Thymus (tissue), 11 donors: ENCODE data around the gene SULT6B1. TPM values are rescaled to one million over a fixed set of nuclear protein-coding genes. Genes with fewer than 3 reads are reported as not detected.

Experiments
- DNase-seq, 9 donors: peaks; one replicate each; pipeline ENCODE4 v3.0.0-alpha.2; 2013; ENCODE audit warnings: low spot score in 9 of 9, low read depth in 6 of 9, missing footprints in 1 of 9
- H3K27ac ChIP-seq, 2 donors: one replicate each; pipeline ENCODE4 v1.5.1; 2013; ENCODE audit warnings: control low read depth in 1 of 2, low read depth in 1 of 2, low read length in 1 of 2, mild to moderate bottlenecking in 1 of 2, moderate library complexity in 1 of 2
- H3K27me3 ChIP-seq, 2 donors: one replicate each; pipeline ENCODE4 v1.5.1; 2013; ENCODE audit warnings: low read length in 1 of 2; ENCODE audit not compliant: control insufficient read depth in 2 of 2, insufficient read depth in 1 of 2
- H3K36me3 ChIP-seq, 2 donors: one replicate each; pipeline ENCODE4 v1.5.1; 2013; ENCODE audit warnings: low read length in 1 of 2, mild to moderate bottlenecking in 1 of 2, moderate library complexity in 1 of 2; ENCODE audit not compliant: control insufficient read depth in 2 of 2, insufficient read depth in 2 of 2
- H3K4me1 ChIP-seq, 2 donors: one replicate each; pipeline ENCODE4 v1.5.1; 2013; ENCODE audit warnings: low read length in 2 of 2; ENCODE audit not compliant: control insufficient read depth in 2 of 2, insufficient read depth in 2 of 2
- H3K4me3 ChIP-seq, 2 donors: one replicate each; pipeline ENCODE4 v1.5.1; 2013; ENCODE audit warnings: low read length in 2 of 2, control low read depth in 1 of 2, mild to moderate bottlenecking in 1 of 2
- H3K9me3 ChIP-seq, 2 donors: one replicate each; pipeline ENCODE4 v1.5.1; 2013; ENCODE audit warnings: low read length in 1 of 2, mild to moderate bottlenecking in 1 of 2; ENCODE audit not compliant: control insufficient read depth in 2 of 2, insufficient read depth in 1 of 2
- WGBS: extraction: QIAGEN DNeasy Blood & Tissue Kit; methylation state at CpG from one replicate; pipeline ENCODE4 v1.1.7; 2013; 5-methylcytosine and 5-hydroxymethylcytosine counted together
- polyA plus RNA-seq: library from polyadenylated mRNA; stranded (reverse); fragments of 200-250 nt; gene quantifications from one replicate; pipeline ENCODE4 v1.2.3, GENCODE V29; 2013
- total RNA-seq: library from RNA; stranded (reverse); fragments of 120-200 nt; gene quantifications from one replicate; pipeline ENCODE4 v1.2.4, GENCODE V29; 2013
- donor health status: healthy.

SULT6B1 gene
- total and polyA plus RNA-seq, 2 donors, result not detected

GRCh38 chr2:37143974-37144373 is 44.5 kb downstream of the SULT6B1 start:
- WGBS, result 99% methylated on average over 1 of the region's 1 CpG

GRCh38 chr2:37142546-37142945 is 45.9 kb downstream of the SULT6B1 start:
- Histone ChIP-seq H3K27me3 (no peaks in the 10 kb centered on the region), H3K36me3 (peaks cover 26 to 54% of the 10 kb centered on the region in 2 donors), H3K4me1 (no peaks in the 10 kb centered on the region), H3K27ac (no peak overlapping the region), H3K9me3 (no peaks in the 10 kb centered on the region), H3K4me3 (no peak overlapping the region)
- DNase-seq, result no peak

More at GRCh38 chr2:37143974-37144373, 44.5 kb downstream of the SULT6B1 start:
- Histone ChIP-seq H3K4me1 (no peaks in the 10 kb centered on the region), H3K9me3 (no peaks in the 10 kb centered on the region), H3K27me3 (no peaks in the 10 kb centered on the region), H3K36me3 (peaks cover 25 to 55% of the 10 kb centered on the region in 2 donors), H3K27ac (no peak overlapping the region), H3K4me3 (no peak overlapping the region)
- DNase-seq, result no peak

GRCh38 chr2:37132914-37133313 is 55.6 kb downstream of the SULT6B1 start:
- WGBS, result 97% methylated on average over 6 of the region's 6 CpGs
- Histone ChIP-seq H3K4me3 (no peak overlapping the region), H3K9me3 (no peaks in the 10 kb centered on the region), H3K27me3 (no peaks in the 10 kb centered on the region), H3K4me1 (no peaks in the 10 kb centered on the region), H3K36me3 (peaks cover 47 to 88% of the 10 kb centered on the region in 2 donors), H3K27ac (no peak overlapping the region)
- no peak for DNase-seq

DNA sequence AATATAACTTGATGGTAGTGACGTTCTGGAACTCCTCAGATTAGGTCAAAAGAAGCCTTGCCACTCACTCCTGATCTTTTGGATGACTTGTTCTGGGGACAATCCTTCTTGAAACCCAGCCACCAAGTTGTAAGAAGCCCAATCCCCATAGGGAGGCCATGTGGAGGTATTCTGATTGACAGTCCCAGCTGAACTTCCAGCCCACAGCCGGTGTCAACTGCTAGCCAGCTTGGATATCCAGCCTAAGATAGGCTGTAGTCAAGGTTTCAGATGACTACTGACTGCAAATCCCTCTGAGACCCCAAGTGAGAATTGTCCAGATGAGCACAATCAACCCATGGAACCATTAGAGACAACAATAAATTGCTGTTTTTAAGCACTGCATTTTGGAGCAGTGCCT is 63.1 kb downstream of the SULT6B1 start:
- Histone ChIP-seq H3K36me3 (peaks cover 52 to 73% of the 10 kb centered on the region in 2 donors), H3K9me3 (no peaks in the 10 kb centered on the region), H3K27me3 (no peaks in the 10 kb centered on the region), H3K4me1 (no peaks in the 10 kb centered on the region), H3K27ac (no peak overlapping the region), H3K4me3 (no peak overlapping the region)
- DNase-seq, result no peak
- WGBS, result 100% methylated on average over 2 of the region's 2 CpGs

GRCh38 chr2:37119157-37119556 is 69.3 kb downstream of the SULT6B1 start:
- H3K9me3 ChIP-seq, result no peaks in the 10 kb centered on the region
- 98% methylated on average over 5 of the region's 5 CpGs for WGBS
- H3K27me3 ChIP-seq, result no peaks in the 10 kb centered on the region
- peaks cover 41 to 60% of the 10 kb centered on the region in 2 donors for H3K36me3 ChIP-seq
- no peak for DNase-seq
- no peaks in the 10 kb centered on the region for H3K4me1 ChIP-seq
- no peak overlapping the region for H3K27ac ChIP-seq
- H3K4me3 ChIP-seq, result no peak overlapping the region

Other genes starting within 250 kb of the SULT6B1 start
- 15.0 TPM for gene STRN, start 222.1 kb downstream of the SULT6B1 start, total RNA-seq
- 6.0 TPM for gene STRN, start 222.1 kb downstream of the SULT6B1 start, polyA plus RNA-seq
- gene HEATR5B, start 104.3 kb downstream of the SULT6B1 start, total RNA-seq, result 14.0 TPM
- 10.4 TPM for gene HEATR5B, start 104.3 kb downstream of the SULT6B1 start, polyA plus RNA-seq
- 9.0 TPM for gene GPATCH11, start 104.2 kb downstream of the SULT6B1 start, total RNA-seq
- 7.3 TPM for gene GPATCH11, start 104.2 kb downstream of the SULT6B1 start, polyA plus RNA-seq
- gene EIF2AK2, start 31.7 kb downstream of the SULT6B1 start, total RNA-seq, result 19.9 TPM
- 9.6 TPM for gene EIF2AK2, start 31.7 kb downstream of the SULT6B1 start, polyA plus RNA-seq
- 23.2 TPM for gene CEBPZOS, start 7.8 kb upstream of the SULT6B1 start, total RNA-seq
- 50.4 TPM for gene CEBPZOS, start 7.8 kb upstream of the SULT6B1 start, polyA plus RNA-seq
- 78.2 TPM for gene CEBPZ, start 42.9 kb upstream of the SULT6B1 start, total RNA-seq
- 107 TPM for gene CEBPZ, start 42.9 kb upstream of the SULT6B1 start, polyA plus RNA-seq
- gene NDUFAF7, start 43.0 kb upstream of the SULT6B1 start, total RNA-seq, result 15.8 TPM
- 26.9 TPM for gene NDUFAF7, start 43.0 kb upstream of the SULT6B1 start, polyA plus RNA-seq
- 32.6 TPM for gene PRKD3, start 136.2 kb upstream of the SULT6B1 start, total RNA-seq
- 12.6 TPM for gene PRKD3, start 136.2 kb upstream of the SULT6B1 start, polyA plus RNA-seq
- gene QPCT, start 156.0 kb upstream of the SULT6B1 start, total RNA-seq, result 11.4 TPM
- 8.6 TPM for gene QPCT, start 156.0 kb upstream of the SULT6B1 start, polyA plus RNA-seq